B cell (primary cell): ENCODE data around the gene NAA60.

ENCODE experiments used
- EZH2 ChIP-seq: IDR thresholded peaks from 2 replicates; pipeline ENCODE4 v1.6.1; 2012; ENCODE audit warnings: borderline replicate concordance, low read depth, mild to moderate bottlenecking, moderate library complexity, low read length; ENCODE audit not compliant: insufficient read depth, poor library complexity, severe bottlenecking
- TF ChIP-seq, protein P1 (sequence below): fragments of 200-600 bp; IDR thresholded peaks from one replicate; pipeline ENCODE4 v1.8.0; 2022; ENCODE audit warnings: antibody characterized with exemption, mild to moderate bottlenecking

DNA sequence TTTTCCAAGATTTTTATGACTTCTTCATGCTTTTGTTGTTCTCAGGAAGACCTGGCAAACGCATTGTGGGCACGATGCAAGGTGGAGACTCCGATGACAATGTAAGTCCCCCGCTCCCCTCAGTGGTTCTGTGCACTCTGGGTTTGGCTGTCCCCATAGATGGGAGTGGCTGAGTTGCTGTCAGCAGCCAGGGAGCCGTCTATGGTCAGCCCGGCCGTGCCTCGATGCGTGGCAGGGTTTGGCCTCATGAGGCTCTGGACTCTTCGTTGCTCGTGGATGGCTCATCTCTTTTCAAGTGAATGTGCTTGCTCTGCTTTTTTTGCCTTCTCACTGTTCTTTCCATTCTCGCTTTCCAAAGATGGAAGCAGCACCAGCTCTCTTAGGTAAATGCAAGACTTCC lies 89.3 kb downstream of the NAA60 start:
- TF ChIP-seq, protein P1, sequence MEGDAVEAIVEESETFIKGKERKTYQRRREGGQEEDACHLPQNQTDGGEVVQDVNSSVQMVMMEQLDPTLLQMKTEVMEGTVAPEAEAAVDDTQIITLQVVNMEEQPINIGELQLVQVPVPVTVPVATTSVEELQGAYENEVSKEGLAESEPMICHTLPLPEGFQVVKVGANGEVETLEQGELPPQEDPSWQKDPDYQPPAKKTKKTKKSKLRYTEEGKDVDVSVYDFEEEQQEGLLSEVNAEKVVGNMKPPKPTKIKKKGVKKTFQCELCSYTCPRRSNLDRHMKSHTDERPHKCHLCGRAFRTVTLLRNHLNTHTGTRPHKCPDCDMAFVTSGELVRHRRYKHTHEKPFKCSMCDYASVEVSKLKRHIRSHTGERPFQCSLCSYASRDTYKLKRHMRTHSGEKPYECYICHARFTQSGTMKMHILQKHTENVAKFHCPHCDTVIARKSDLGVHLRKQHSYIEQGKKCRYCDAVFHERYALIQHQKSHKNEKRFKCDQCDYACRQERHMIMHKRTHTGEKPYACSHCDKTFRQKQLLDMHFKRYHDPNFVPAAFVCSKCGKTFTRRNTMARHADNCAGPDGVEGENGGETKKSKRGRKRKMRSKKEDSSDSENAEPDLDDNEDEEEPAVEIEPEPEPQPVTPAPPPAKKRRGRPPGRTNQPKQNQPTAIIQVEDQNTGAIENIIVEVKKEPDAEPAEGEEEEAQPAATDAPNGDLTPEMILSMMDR = no peak
- no peak for TF ChIP-seq EZH2
